ENCODE results near the gene SOHLH1. TPM values are rescaled to one million over a fixed set of nuclear protein-coding genes. Genes with fewer than 3 reads are reported as not detected.

Gene SOHLH1
- total RNA-seq, 1 donor from 2014 or later: not detected

GRCh38 chr9:135728436-135729110 lies 29.3 kb upstream of the SOHLH1 start:
- Mint-ChIP-seq H3K36me3 (ENCODE audit: low read depth) (no peaks in the 10 kb centered on the region), H3K9me3 (peaks cover 7% of the 10 kb centered on the region), H3K4me3 (no peak overlapping the region), H3K27me3 (peaks cover 8% of the 10 kb centered on the region), H3K27ac (no peak overlapping the region), H3K4me1 (no peaks in the 10 kb centered on the region)
- ATAC-seq (ENCODE audit: low read depth) (no peak), DNase-seq (no peak)
- intact Hi-C loops (cut with micrococcal nuclease): no loop called here
- TF ChIP-seq CTCF (IDR thresholded peaks at IDR 0.05): no peak
- POLR2A ChIA-PET: no interaction called here
- CTCF ChIA-PET: no interaction called here

DNA sequence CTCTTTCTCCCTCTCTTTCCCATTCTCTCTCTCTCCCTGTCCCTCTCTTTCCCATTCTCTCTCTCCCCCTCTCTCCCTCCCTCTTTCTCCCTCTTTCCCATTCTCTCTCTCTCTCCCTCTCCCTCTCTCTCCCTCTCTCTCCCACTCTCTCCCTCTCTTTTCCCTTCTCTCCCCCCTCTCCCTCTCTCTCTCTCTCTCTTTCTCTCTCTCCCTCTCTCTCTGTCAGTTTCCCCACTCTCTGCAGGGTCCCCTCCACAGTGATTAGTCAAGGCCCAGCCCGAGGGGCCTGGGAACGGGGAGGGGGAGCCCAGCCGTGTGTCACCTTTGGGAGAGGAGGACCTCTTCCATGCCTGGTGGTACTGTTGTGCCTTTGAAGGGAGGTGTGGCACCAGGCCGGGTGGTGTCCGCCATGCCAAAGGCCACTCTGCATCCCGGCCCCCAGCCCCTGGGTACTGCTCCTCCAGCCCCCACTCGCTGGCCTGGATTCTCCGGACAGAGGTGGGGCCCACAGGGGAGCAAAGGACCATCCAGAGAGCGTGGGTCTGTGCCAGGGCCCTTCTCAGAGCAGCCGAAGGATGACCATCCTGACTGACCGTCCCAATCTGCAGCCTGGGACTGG lies 28.1 kb upstream of the SOHLH1 start:
- Mint-ChIP-seq H3K9me3 (peaks cover 7% of the 10 kb centered on the region), H3K36me3 (ENCODE audit: low read depth) (no peaks in the 10 kb centered on the region)
- CTCF ChIA-PET: no interaction called here

DNA sequence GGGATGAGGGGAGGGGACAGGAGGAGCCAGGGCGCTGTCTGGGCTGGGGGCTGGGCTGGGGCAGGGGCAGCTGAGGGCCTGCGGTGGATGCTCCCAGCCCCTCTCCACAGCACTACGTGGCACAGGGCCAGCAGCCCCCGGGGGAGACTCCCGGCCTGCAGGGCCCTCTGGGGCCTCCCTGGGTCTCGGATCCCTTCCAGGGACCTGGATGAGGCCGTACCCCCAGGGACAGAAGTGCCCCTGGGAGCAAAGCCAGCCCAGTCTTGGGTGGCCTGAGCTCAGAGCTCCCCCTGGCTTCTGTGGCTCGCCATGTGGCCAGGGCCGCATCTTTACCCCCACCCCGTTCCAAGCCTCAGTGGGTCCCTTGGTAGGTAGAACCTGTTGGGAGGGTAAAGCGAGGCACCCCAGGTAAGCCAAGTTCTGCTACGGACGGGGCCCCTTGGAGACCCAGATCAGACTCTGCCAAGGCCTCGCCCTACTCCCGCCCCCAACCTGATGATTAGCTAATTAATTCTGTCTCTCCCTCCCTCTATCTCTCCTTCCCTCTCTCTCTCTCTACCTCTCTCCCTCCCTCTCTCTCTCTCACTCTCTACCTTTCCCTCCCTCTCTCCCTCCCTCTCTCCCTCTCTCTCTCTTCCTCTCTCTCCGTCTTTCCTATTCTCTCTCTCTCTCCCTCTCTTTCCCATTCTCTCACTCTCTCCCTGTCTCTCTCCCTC lies 27.0 kb upstream of the SOHLH1 start:
- H3K4me3 Mint-ChIP-seq: no peak overlapping the region
- intact Hi-C loops (cut with micrococcal nuclease): no loop called here
- no peaks in the 10 kb centered on the region for H3K4me1 Mint-ChIP-seq
- DNase-seq: no peak
- peaks cover 8% of the 10 kb centered on the region for H3K27me3 Mint-ChIP-seq
- no peaks in the 10 kb centered on the region for H3K36me3 Mint-ChIP-seq (ENCODE audit: low read depth)
- TF ChIP-seq CTCF (IDR thresholded peaks at IDR 0.05): no peak
- no peak for ATAC-seq (ENCODE audit: low read depth)
- POLR2A ChIA-PET: no interaction called here
- no peak overlapping the region for H3K27ac Mint-ChIP-seq
- peaks cover 3% of the 10 kb centered on the region for H3K9me3 Mint-ChIP-seq
- CTCF ChIA-PET: no interaction called here

More for the DNA sequence above, 28.1 kb upstream of the SOHLH1 start:
- TF ChIP-seq CTCF (IDR thresholded peaks at IDR 0.05): no peak
- no peak for ATAC-seq (ENCODE audit: low read depth)
- intact Hi-C loops (cut with micrococcal nuclease): no loop called here
- no peaks in the 10 kb centered on the region for H3K4me1 Mint-ChIP-seq
- POLR2A ChIA-PET: no interaction called here
- no peak overlapping the region for H3K27ac Mint-ChIP-seq
- H3K4me3 Mint-ChIP-seq: no peak overlapping the region
- peaks cover 8% of the 10 kb centered on the region for H3K27me3 Mint-ChIP-seq
- DNase-seq: no peak

- no peak for ATAC-seq (ENCODE audit: low read depth)
- Mint-ChIP-seq H3K36me3 (ENCODE audit: low read depth) (no peaks in the 10 kb centered on the region), H3K4me3 (no peak overlapping the region), H3K27me3 (peaks cover 6% of the 10 kb centered on the region), H3K9me3 (no peaks in the 10 kb centered on the region), H3K27ac (no peak overlapping the region), H3K4me1 (no peaks in the 10 kb centered on the region)
- DNase-seq: no peak
- no peak for TF ChIP-seq CTCF (IDR thresholded peaks at IDR 0.05)
- intact Hi-C loops (cut with micrococcal nuclease): no loop called here
- CTCF ChIA-PET: no interaction called here
- POLR2A ChIA-PET: no interaction called here
Measured at GRCh38 chr9:135724186-135724787, 25.0 kb upstream of the SOHLH1 start.

DNA sequence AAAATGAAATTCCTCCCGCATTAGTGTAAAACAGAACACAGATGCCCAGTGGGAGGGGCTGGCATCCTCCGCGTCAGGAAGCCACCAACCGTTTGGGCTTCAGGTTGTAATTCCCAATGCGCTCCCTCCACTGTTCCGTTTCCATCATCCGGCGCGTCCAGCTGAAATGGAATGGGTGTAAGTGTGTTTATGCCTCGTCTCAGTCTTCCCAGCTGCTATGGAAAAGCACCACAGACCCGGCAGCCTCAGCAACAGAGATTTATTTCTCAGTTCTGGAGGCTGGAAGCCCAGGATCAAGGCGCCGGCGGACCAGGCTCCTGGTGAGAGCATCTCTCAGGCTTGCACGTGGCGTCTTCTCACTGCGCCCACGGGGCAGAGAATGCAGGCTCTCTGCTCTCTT lies 23.1 kb upstream of the SOHLH1 start:
- Mint-ChIP-seq H3K4me3 (no peak overlapping the region), H3K27me3 (peaks cover 9% of the 10 kb centered on the region), H3K27ac (no peak overlapping the region), H3K4me1 (no peaks in the 10 kb centered on the region), H3K9me3 (no peaks in the 10 kb centered on the region), H3K36me3 (ENCODE audit: low read depth) (no peaks in the 10 kb centered on the region)
- ChIA-PET POLR2A (no interaction called here), CTCF (no interaction called here)
- no peak for TF ChIP-seq CTCF (IDR thresholded peaks at IDR 0.05)
- DNase-seq (no peak), ATAC-seq (ENCODE audit: low read depth) (no peak)
- intact Hi-C loops (cut with micrococcal nuclease): no loop called here
